LNCaP clone FGC (cell line): ENCODE measurements around the gene ELF1.

Experiments
- DNase-seq: peaks from one replicate; pipeline ENCODE4 v3.0.0-alpha.2; 2011; ENCODE audit warnings: low read depth
- H3K4me3 ChIP-seq: 2 replicates; pipeline ENCODE4 v1.5.1; 2011; ENCODE audit warnings: mild to moderate bottlenecking, low read depth, low read length, control low read depth
- TF ChIP-seq, protein P1 (sequence below): IDR thresholded peaks from 2 replicates; pipeline ENCODE4 v1.5.1; 2012; ENCODE audit warnings: mild to moderate bottlenecking; ENCODE audit not compliant: control insufficient read depth, insufficient read depth; ENCODE audit errors: extremely low read depth

The ELF1 gene

GRCh38 chr13:41026788-41027187 is 7.7 kb upstream of the ELF1 start:
- TF ChIP-seq, protein P1, sequence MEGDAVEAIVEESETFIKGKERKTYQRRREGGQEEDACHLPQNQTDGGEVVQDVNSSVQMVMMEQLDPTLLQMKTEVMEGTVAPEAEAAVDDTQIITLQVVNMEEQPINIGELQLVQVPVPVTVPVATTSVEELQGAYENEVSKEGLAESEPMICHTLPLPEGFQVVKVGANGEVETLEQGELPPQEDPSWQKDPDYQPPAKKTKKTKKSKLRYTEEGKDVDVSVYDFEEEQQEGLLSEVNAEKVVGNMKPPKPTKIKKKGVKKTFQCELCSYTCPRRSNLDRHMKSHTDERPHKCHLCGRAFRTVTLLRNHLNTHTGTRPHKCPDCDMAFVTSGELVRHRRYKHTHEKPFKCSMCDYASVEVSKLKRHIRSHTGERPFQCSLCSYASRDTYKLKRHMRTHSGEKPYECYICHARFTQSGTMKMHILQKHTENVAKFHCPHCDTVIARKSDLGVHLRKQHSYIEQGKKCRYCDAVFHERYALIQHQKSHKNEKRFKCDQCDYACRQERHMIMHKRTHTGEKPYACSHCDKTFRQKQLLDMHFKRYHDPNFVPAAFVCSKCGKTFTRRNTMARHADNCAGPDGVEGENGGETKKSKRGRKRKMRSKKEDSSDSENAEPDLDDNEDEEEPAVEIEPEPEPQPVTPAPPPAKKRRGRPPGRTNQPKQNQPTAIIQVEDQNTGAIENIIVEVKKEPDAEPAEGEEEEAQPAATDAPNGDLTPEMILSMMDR = no peak
- H3K4me3 ChIP-seq = no peak overlapping the region
- DNase-seq = no peak

GRCh38 chr13:41025518-41025917 is 6.4 kb upstream of the ELF1 start:
- peak; percentile 50 for DNase-seq
- TF ChIP-seq, protein P1 = no peak
- H3K4me3 ChIP-seq = no peak overlapping the region

DNA sequence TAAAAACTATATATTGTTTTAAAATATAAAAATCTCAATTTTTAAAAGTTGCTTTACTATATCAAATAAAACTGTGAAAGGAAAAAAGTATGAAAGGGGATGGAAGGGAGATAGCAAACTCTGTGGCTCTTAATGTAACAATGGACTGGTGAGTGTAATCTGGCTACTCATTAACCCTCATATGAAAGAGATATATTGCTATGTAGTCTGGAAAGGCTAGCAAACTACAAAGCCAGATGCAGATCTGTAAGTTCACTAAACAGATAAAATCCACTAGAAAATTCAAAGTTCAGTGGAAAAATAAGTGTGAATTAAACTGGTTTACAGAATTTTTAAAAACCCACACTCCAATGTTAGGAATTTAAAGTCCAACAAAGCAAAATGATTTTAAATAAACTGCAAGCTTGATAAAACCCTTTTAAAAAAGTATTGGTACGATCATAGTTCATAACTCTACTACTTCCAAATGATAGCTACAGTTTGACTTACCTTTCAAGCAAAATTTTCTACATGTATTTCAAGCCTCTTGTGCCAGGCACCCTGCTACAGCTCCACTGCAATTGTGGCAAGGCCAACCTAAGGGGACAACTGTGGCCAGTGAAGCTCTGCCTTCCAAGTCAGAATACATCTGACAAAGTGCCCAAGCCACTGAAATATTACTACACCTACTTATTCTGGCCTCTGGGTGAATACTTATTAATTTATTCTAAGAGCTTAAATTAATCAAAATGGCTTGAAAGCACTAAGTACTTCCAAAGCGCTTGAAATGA is 647 bp upstream of the ELF1 start:
- TF ChIP-seq, protein P1 = no peak
- DNase-seq = no peak
- no peak overlapping the region for H3K4me3 ChIP-seq

DNA sequence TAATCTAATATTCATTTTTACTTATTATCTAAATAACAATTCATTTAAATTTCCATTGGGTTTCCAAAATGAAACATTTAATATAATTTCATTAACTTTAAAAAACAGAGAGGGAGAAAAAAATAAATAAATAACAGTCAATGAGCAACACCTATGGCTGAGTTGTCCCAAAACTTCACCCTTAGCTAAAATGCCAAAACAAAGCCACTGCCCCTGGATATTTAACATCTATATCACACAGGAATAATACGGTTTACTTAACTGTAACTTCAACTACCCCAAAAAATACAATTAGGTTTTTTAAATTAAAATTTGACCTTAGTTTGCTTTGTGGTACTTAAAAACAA is 541 bp downstream of the ELF1 start:
- peak overlapping the region; percentile 48 for H3K4me3 ChIP-seq
- no peak for DNase-seq
- TF ChIP-seq, protein P1 = no peak

GRCh38 chr13:41017817-41018601 is 1.1 kb downstream of the ELF1 start:
- TF ChIP-seq, protein P1 = no peak
- peak overlapping the region; percentile 48 for H3K4me3 ChIP-seq
- no peak for DNase-seq

GRCh38 chr13:41017159-41017558 is 2.0 kb downstream of the ELF1 start:
- H3K4me3 ChIP-seq = peak overlapping the region; percentile 48
- no peak for DNase-seq
- TF ChIP-seq, protein P1 = no peak

DNA sequence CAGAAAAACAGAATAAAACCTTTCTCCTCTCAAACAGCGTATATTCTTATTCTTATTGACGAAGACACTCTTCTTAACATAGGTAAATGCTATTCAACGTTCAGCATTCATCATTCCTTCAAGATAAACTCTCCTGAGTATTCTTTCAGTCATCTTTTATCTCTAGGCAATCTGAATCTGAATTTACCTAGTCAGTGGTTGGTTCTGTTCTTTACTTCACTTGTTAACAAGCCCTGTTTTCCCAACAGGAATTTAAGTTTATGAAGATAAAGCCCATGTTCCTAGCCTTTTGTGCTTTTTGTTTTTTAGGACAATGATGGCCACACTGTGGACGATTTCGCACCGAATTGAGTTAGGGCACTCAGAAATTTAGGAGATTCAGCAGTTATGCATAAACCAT is 3.2 kb downstream of the ELF1 start:
- TF ChIP-seq, protein P1 = no peak
- H3K4me3 ChIP-seq = no peak overlapping the region

More for the DNA sequence above, 3.2 kb downstream of the ELF1 start:
- no peak for DNase-seq
